GM12801 (cell line): ENCODE measurements around the gene MCRS1.

Experiments
- CTCF ChIP-seq: IDR thresholded peaks from one replicate; pipeline ENCODE4 v1.5.1; 2011; ENCODE audit warnings: control low read depth; ENCODE audit not compliant: insufficient read length; ENCODE audit errors: extremely low read depth

MCRS1 gene

DNA sequence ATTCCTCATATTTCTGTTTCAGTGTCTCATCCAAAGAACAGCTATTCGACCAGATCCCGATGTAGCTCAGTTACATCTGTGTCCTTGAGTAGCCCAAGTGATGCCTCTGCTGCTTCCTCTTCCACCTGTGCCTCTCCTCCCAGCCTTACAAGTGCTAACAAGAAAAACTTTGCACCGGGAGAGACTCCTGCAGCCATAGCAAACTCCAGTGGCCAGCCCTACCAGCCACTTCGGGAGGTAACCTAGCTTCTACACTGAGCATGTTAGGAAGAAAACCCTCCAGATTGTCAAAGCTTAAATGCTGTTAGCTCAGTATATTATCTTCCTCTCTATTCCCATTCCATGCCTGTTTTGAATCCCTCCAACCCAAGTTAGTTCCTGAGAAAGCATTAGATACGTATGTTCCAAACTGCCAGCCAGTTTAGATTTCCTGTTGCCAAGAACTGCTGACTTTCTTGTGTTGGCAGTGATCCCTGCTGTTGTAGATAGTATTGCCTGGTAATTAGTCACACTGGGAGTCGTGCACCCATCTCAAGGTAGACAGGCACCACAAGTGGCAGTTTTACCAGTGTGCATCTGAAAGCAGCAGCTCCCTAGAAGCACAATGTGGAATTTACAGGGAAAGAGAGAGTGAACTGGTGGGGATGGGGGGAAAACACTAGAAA, 43.1 kb downstream of the MCRS1 start:
- TF ChIP-seq CTCF: no peak

DNA sequence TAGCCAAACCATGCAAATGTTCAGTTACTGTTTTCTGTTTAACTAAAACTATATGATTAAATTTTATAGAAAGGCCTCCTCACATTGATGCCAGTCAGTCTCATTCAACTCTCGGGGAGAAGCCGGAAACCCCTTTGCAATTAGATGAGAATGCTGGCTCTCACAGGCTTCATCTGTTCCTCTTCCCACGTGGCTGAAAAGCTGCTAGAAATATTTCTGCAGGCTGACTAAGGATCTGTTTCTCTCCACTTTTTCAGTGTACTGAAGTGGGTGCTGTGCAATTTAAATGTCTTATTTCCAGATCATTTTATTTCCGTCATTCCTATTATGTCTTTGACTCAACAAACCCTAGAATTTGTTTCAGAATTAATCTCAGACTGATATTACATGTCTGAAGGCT, 46.6 kb downstream of the MCRS1 start:
- TF ChIP-seq CTCF: no peak

GRCh38 chr12:49519574-49519936, 48.4 kb downstream of the MCRS1 start:
- no peak for TF ChIP-seq CTCF

DNA sequence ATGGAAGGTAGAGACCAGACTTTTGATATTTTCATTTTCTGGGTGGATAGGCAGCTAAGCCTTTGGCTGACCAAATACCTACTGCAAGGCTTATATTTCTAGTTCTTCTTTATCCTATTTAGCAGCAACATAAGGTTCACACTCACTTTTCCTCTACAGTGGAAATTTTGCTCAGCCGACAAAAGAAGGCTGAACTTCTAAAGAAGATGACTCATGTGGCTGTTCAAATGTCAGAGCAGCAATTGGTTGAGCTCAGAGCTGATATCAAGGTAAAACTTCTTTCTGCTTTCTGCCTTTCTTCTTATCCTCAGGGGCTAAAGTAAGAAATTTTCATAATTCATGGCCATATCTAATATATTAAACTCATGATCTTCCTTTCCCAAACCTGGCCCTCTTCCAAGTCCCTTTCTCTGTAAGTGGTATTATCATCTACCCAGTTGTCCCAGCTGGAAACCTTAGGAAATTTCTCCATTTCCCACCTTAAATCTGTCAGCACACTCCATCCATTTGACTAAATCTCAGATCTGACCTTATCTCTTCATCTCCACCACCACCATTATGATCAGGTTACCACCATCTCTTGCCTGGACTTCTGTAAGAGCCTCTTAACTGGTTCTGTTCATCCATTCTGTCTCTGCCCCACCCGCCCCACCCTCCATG, 48.9 kb downstream of the MCRS1 start:
- no peak for TF ChIP-seq CTCF

GRCh38 chr12:49515266-49515665, 52.7 kb downstream of the MCRS1 start:
- no peak for TF ChIP-seq CTCF

DNA sequence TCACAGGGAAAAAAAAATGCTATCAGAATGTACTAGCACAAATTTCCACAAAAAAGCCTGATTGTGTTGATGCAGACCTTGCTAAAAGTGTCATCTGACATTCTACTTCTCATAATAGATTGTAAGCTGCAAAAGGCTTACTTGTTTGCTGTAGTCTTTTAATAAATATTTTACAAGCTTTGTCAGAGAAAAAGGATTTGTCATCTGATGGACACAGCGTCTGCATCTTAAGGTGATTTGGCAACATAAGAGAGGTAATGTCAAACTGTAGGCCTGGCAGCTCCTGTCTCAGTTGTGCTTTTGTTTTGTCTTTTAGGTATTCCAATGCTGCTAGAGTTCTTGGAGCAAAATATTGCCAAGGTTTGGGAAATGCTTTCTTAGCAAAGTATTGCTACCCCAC, 55.4 kb downstream of the MCRS1 start:
- TF ChIP-seq CTCF: no peak

GRCh38 chr12:49511410-49511809, 56.5 kb downstream of the MCRS1 start:
- TF ChIP-seq CTCF: no peak
